Measurements from ENCODE around the gene MARCHF4. TPM values are rescaled to one million over a fixed set of nuclear protein-coding genes. Genes with fewer than 3 reads are reported as not detected.
"Not testable (repeated sequence)": the region's sequence is repeated elsewhere in the genome, so short reads cannot be mapped to it uniquely, and the experiment has no call there.

Gene MARCHF4
- total RNA-seq, 1 donor from 2014 or later, result 0.13 TPM

- no peak for DNase-seq (ENCODE audit: low read depth in 2 of 2)
Measured at GRCh38 chr2:216392018-216392562, 19.8 kb upstream of the MARCHF4 start.

DNA sequence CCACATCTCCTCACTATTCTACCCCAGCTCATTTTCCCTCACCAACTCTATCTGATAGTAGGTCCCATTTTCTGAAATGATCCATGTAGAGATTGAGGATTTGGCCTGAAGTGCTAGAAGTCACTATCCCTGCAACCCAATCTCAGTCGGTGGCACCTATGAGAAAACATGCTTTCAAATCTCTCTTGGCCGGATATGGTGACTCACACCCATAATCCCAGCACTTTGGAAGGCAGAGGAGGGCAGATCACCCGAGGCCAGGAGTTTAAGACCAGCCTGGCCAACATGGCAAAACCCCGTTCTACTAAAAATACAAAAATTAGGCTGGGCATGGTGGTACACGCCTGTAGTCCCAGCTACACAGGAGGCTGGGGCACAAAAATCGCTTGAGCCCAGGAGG, 19.1 kb upstream of the MARCHF4 start:
- peak in 1 of 2 donors; percentile 47 for DNase-seq (ENCODE audit: low read depth in 2 of 2)

DNA sequence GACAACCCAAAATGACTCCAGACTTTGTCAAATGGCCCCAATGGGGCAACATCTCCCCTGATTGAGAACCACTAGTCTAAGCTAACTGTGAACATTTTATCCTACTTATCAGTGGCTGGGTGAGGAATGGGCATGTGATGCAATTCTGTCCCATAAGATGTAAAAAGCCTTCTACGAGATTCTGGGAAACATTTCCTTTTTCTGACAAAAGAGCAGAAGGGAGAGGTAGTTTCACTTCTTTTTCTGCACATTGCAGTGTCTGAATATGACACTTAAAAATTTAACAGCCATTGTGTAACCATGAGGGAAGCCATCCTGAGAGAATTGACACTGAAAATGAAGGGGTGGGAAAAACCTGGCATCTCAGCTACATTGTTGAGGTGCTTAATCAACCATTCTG, 17.3 kb upstream of the MARCHF4 start:
- DNase-seq (ENCODE audit: low read depth in 2 of 2), result no peak

DNA sequence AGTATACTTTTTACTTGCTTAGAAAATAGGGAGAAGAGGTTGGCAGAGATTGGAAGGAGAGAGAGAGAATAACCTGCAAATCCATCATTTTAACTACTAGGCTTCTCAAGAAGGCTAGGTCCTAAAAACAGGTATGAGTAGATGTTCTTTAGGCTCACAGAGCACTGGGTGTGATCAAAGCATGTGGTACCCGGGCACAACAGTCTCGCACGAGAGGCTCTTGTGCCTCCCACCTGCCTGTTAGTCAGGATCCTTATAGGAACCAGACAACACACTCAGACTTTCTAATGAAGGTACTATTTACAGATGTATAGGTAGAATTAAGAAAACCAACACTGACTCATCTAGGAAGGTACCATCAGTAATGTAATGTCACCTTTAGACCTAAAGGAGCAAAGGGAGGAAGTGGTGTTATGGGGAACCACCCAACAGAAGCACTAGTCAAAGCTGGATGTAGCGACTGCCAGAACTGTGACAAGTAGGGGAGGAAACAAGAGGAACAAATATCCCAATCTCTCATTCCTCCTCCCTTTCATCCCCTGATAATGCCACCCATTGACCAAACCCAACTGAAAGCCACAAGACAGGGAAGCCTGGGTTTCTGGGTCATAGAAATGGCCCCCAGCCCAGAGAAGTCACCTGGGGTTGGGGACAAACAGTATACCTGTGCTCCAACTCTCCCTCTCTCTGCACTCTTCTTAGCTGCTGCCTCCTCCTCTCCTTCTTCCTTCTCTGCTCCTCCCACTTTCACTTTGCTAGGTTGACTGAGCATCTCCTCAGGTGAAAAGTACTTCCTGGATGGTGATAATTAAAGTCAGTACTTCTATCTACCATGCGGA, 16.0 kb upstream of the MARCHF4 start:
- DNase-seq (ENCODE audit: low read depth in 2 of 2), result no peak

DNA sequence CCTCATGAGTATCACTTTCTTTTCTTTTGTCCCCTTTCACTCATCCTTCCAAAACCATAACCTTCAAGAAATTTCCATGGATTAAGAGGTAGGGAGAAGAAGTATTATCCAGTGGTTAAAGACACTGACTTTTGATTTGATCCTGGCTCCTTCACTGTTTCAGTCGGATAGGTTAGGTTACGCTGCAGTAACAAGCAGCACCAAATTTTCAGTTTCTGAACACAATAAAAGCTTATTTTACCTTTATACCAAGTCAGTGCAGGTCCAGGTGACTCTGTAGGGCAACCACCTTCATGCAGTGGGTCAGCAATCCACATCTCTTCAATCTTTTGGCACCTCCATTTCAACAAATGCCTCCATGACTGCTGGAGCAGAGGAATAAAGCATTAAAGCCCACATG, 15.0 kb upstream of the MARCHF4 start:
- DNase-seq (ENCODE audit: low read depth in 2 of 2), result no peak

DNA sequence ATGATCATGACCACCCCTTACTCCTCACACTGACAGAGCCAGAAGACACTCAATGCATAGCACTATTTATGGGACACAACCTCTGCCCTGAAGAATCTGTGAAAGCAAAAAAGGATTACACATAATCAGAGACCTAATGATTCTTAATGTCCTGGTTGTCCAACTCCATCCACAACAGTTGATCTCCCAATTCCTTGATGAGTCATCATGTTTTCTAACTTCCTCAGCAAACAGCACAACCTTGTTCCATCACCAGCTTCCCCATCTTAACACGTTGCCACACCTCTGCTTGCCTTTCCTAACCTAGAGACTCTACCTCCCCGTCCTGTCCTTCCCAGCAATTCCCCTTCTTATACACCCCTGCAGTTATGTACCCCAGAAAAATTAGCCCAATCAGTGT, 13.2 kb upstream of the MARCHF4 start:
- no peak for DNase-seq (ENCODE audit: low read depth in 2 of 2)

- not testable (repeated sequence) for DNase-seq (ENCODE audit: low read depth in 2 of 2)
Measured at GRCh38 chr2:216384409-216384808, 12.1 kb upstream of the MARCHF4 start.

DNA sequence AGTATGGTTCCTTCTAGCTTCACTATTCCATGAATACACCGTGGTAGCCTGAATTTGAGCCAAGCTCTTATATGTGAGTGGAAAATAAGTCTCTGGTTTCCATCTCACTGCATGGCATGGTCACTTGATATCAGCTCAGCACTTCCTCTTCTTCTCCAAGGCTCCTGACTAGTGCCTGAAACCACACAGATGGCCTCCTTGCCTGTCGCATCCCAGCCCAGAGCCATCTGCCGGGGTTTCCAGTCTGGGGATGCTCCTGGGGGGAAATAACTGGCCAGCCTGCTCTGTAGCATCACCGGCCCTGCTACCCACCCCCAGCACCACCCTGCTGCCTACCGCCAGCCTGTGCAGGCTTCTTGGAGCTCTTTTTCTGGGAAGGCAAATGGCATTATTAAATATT, 7.7 kb upstream of the MARCHF4 start:
- DNase-seq (ENCODE audit: low read depth in 2 of 2), result no peak

DNA sequence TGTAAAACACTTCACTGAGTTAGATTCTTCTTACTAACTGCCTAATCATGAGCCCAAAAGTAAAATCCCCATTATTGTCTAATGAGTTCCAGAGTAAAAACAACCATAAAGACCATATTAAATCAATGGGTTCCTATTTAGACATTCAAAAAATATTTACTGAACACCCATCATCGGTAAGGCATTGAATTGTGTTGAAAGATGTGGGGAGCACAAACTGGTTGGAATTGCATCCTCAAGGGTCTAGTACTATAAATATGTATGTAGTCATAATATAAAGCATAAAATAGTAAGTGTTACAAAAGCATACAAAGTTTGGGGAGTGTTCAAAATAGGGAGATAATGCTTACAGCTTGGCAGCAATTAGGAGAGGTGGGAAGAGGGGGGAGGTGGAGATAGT, 3.0 kb upstream of the MARCHF4 start:
- no peak for DNase-seq (ENCODE audit: low read depth in 2 of 2)

DNA sequence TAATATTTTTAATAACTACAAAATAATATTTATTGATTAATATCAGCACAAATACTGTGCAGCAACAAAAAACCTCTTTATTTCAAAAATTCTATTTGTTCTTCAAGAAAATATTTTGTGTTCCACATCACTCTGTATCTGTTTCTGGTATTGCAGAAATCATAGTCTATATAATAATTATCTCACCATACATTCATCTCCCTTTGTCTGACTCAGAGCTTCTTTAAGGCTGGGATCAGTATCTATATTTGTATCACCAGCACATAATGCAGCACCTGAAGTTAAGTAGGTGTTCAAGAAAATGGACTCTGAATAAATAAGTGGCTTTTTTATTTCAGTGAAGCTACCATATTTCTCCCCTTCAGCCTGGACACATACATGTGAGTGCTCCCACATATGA, 1.6 kb upstream of the MARCHF4 start:
- DNase-seq (ENCODE audit: low read depth in 2 of 2), result no peak

GRCh38 chr2:216372761-216373291, 543 bp upstream of the MARCHF4 start:
- peak in 1 of 2 donors; percentile 59 for DNase-seq (ENCODE audit: low read depth in 2 of 2)

GRCh38 chr2:216370961-216371712, 1.1 kb downstream of the MARCHF4 start:
- peak in 1 of 2 donors; percentile 11 for DNase-seq (ENCODE audit: low read depth in 2 of 2)

DNA sequence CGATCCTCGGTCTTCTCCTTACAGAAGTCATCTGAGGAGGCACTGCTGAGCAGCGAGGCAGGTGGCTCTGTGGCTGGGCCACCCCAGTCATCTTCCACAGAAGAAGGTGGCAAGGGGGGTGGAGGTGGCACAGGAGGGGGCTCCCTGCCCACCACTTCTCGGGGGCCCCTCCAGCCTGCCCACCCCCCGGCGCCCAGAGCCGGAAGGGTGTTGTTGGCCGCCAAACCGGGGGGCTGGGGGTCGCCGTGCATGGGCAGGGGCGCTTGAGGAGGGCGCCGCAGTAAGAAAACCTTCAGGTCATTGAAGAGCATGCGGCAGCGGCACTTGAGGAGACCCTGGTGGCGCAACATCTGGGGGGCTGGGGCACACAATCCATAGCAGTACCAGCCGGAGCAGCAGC, 2.5 kb downstream of the MARCHF4 start:
- DNase-seq (ENCODE audit: low read depth in 2 of 2), result no peak

- peak in 1 of 2 donors; percentile 12 for DNase-seq (ENCODE audit: low read depth in 2 of 2)
Measured at GRCh38 chr2:216366777-216367471, 5.4 kb downstream of the MARCHF4 start.

DNA sequence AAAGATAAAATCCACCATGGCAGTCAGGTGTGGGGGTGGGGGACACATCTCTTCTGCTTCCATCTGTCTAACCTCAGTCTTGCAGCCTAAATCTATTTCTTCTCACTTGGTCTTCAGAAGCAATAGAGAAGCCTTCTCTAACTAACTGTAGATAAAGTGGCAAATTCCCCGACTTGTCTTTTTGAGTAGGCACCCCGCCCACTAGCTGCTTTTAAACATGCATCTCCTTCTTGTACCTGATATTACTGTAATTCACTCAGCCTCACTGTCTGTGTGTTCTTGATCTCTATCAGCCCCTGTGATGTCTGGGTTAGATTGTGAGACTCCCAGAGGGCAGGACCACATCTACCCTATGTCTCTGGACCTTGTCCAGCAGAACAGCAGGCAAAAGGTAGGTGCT, 6.8 kb downstream of the MARCHF4 start:
- no peak for DNase-seq (ENCODE audit: low read depth in 2 of 2)

DNA sequence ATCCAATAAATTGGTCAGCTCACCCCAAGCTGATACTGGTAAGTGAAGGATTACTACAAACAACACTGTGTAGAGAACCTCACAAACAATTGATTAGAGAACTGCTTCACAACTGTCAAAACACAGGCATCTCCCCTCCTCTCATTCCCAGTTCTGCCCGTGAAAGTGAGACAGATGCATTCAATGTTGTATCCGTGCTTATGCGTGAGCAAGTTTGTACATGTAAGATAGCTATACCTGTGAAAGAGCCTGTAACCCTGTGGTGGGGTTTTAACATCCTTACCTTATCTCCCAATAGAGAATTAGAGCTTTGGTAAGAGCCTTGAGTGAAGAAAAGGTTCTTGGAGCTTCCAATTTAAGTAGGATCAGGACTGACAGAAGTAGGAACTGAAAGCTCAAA, 9.1 kb downstream of the MARCHF4 start:
- no peak for DNase-seq (ENCODE audit: low read depth in 2 of 2)

DNA sequence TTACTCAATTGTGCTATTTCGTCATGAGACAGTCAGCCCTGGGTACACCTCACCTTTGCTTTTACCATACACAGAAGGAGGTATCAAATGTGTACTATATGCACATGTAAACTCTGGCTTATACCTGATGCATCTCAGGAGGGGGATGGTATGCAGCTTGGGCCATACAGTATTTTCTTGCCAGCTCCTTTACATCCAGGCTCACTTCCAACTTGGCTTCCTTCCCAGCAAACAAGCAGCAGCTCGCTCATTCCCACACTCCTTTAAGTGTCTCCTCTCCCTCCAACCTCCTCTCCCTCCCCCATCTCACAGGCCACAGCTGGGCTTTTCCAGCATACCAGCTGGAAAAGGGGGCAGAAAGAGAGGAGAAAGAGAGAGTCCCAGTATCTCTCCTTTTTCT, 9.6 kb downstream of the MARCHF4 start:
- peak in 1 of 2 donors; percentile 67 for DNase-seq (ENCODE audit: low read depth in 2 of 2)

GRCh38 chr2:216355711-216356110, 16.6 kb downstream of the MARCHF4 start:
- no peak for DNase-seq (ENCODE audit: low read depth in 2 of 2)

GRCh38 chr2:216354306-216354705, 18.0 kb downstream of the MARCHF4 start:
- no peak for DNase-seq (ENCODE audit: low read depth in 2 of 2)

- no peak for DNase-seq (ENCODE audit: low read depth in 2 of 2)
Measured at GRCh38 chr2:216352653-216353270, 19.5 kb downstream of the MARCHF4 start.

Measured in dermis microvascular lymphatic vessel endothelial cell (primary cell).